Measurements from ENCODE around the gene ST8SIA1. TPM values are rescaled to one million over a fixed set of nuclear protein-coding genes. Genes with fewer than 3 reads are reported as not detected.

Gene ST8SIA1
- total RNA-seq, 1 donor from 2014 or later: 2.1 TPM

DNA sequence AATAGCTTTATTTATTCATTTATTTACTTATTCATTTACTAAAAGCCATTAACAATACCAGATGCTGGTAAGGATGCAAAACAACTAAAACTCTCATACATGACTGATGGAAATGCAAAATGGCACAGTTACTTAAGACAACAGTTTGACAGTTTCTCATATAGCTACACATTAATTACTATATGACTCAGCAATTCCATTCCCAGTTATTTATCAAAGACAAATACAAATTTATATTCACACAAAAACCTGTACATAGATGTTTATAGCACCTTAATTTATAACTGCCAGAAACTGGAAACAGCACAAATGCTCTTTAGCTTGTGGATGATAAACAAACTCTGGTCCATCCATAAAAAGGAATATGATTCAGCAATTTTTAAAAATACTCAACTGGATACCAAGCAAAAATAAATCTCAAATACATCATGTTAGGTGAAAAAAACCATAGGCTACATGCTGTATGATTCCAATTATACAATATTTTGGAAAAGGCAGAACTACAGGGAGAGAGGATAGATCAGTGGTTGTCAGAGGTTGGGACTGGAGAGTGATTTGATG is 37.9 kb upstream of the ST8SIA1 start:
- no peaks in the 10 kb centered on the region for H3K4me1 ChIP-seq
- H3K9me3 ChIP-seq (replicated peaks): peaks cover 16% of the 10 kb centered on the region
- H3K27me3 ChIP-seq (ENCODE audit: low read depth): no peaks in the 10 kb centered on the region
- H3K4me3 ChIP-seq: no peak overlapping the region
- no peak overlapping the region for H3K27ac ChIP-seq (replicated peaks)
- no peak for DNase-seq
- H3K36me3 ChIP-seq: no peaks in the 10 kb centered on the region
- TF ChIP-seq, protein P1, sequence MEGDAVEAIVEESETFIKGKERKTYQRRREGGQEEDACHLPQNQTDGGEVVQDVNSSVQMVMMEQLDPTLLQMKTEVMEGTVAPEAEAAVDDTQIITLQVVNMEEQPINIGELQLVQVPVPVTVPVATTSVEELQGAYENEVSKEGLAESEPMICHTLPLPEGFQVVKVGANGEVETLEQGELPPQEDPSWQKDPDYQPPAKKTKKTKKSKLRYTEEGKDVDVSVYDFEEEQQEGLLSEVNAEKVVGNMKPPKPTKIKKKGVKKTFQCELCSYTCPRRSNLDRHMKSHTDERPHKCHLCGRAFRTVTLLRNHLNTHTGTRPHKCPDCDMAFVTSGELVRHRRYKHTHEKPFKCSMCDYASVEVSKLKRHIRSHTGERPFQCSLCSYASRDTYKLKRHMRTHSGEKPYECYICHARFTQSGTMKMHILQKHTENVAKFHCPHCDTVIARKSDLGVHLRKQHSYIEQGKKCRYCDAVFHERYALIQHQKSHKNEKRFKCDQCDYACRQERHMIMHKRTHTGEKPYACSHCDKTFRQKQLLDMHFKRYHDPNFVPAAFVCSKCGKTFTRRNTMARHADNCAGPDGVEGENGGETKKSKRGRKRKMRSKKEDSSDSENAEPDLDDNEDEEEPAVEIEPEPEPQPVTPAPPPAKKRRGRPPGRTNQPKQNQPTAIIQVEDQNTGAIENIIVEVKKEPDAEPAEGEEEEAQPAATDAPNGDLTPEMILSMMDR (IDR thresholded peaks at IDR 0.05; ENCODE audit: borderline replicate concordance): no peak
- intact Hi-C loops (cut with micrococcal nuclease): no loop called here

DNA sequence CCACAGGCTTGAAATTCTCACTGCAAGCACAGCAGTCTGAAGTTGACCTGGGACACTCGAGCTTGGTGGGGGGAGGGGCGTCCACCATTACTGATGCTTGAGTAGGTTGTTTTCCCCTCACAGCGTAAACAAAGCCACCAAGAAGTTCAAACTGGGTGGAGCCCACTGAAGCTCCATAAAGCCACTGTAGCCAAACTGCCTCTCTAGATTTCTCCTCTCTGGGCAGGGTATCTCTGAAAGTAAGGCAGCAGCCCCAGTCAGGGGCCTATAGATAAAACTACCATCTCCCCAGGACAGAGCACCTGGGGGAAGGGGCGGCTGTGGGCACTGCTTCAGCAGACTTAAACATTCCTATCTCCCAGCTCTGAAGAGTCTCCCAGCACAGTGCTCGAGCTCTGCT is 31.7 kb upstream of the ST8SIA1 start:
- peaks cover 28% of the 10 kb centered on the region for H3K9me3 ChIP-seq (replicated peaks)
- no peak overlapping the region for H3K4me3 ChIP-seq
- no peaks in the 10 kb centered on the region for H3K36me3 ChIP-seq
- intact Hi-C loops (cut with micrococcal nuclease): no loop called here
- DNase-seq: no peak
- no peak overlapping the region for H3K27ac ChIP-seq (replicated peaks)
- no peaks in the 10 kb centered on the region for H3K4me1 ChIP-seq
- TF ChIP-seq, protein P1 (IDR thresholded peaks at IDR 0.05; ENCODE audit: borderline replicate concordance): no peak
- H3K27me3 ChIP-seq (ENCODE audit: low read depth): no peaks in the 10 kb centered on the region

DNA sequence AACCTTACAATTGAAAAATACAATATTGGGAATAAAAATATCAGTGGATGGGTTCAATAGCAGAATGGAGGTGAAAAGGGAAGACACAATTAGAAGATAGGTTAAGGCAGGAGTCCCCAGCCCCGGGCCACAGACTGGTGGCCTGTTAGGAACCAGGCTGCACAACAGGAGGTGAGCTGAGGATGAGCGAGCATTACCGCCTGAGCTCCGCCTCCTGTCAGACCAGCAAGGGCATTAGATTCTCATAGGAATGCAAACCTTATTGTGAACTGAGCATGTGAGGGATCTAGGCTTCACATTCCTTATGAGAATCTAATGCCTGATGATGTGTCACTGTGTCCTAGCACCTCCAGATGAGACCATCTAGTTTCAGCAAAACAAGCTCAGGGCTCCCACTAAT is 27.3 kb upstream of the ST8SIA1 start:
- Histone ChIP-seq H3K9me3 (replicated peaks) (peaks cover 6% of the 10 kb centered on the region), H3K27me3 (ENCODE audit: low read depth) (no peaks in the 10 kb centered on the region), H3K27ac (replicated peaks) (no peak overlapping the region), H3K36me3 (no peaks in the 10 kb centered on the region), H3K4me1 (no peaks in the 10 kb centered on the region), H3K4me3 (no peak overlapping the region)
- DNase-seq: no peak
- TF ChIP-seq, protein P1 (IDR thresholded peaks at IDR 0.05; ENCODE audit: borderline replicate concordance): no peak
- intact Hi-C loops (cut with micrococcal nuclease): no loop called here

DNA sequence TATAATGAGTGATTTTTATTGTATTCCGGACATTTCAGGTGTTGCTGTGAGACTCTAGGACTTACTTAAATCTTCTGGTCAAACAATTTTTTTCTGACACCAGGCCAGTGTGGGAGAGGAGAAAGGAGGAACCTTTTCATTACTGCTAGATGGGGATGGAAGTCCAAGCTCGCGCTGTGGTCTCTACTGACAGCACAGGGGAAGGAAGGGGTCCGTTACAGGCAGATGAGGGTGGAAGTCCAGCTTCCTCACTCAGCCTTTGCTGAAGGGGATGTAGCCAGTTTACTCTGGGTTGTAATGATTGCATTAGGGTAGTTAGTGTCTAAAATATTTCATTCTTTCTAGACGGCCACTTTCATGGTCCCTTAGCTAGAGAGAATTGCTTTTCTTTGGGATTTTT is 26.3 kb upstream of the ST8SIA1 start:
- Histone ChIP-seq H3K27me3 (ENCODE audit: low read depth) (no peaks in the 10 kb centered on the region), H3K4me1 (no peaks in the 10 kb centered on the region), H3K4me3 (no peak overlapping the region), H3K36me3 (no peaks in the 10 kb centered on the region), H3K9me3 (replicated peaks) (peaks cover 5% of the 10 kb centered on the region), H3K27ac (replicated peaks) (no peak overlapping the region)
- intact Hi-C loops (cut with micrococcal nuclease): no loop called here
- DNase-seq: no peak
- TF ChIP-seq, protein P1 (IDR thresholded peaks at IDR 0.05; ENCODE audit: borderline replicate concordance): no peak

DNA sequence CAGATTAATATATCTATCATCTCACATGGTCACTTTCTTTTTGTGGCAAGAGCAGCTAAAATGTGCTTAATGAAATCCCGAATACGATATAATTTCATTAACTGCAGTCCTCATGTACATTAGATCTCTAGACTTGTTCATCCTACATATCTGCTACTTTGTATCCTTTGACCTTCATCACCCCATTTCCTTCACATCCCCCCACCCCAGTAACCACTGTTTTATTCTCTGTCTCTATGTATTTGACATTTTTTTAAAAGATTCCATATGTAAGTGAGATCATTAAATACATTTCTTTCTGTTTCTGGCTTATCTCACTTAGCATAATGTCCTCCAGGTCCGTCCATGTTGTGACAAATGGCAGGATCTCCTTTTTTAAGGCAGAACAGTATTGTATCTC is 23.0 kb upstream of the ST8SIA1 start:
- Histone ChIP-seq H3K36me3 (no peaks in the 10 kb centered on the region), H3K4me3 (no peak overlapping the region), H3K4me1 (no peaks in the 10 kb centered on the region), H3K27ac (replicated peaks) (no peak overlapping the region), H3K9me3 (replicated peaks) (no peaks in the 10 kb centered on the region), H3K27me3 (ENCODE audit: low read depth) (no peaks in the 10 kb centered on the region)
- intact Hi-C loops (cut with micrococcal nuclease): no loop called here
- no peak for DNase-seq
- TF ChIP-seq, protein P1 (IDR thresholded peaks at IDR 0.05; ENCODE audit: borderline replicate concordance): no peak
